ENCODE data around the gene SLC37A3.

- no peak for TF ChIP-seq CTCF (IDR thresholded peaks at IDR 0.05)
- TF ChIP-seq POLR2A (IDR thresholded peaks at IDR 0.05): no peak
Observed at GRCh38 chr7:140310337-140311002, 87.9 kb downstream of the SLC37A3 start.
